GDM1 (cell line): ENCODE results near the gene ZMYND12.

Experiments used
- DNase-seq: peaks from one replicate; lab custom pipeline; 2025; lab: John Stamatoyannopoulos, UW

ZMYND12 gene

DNA sequence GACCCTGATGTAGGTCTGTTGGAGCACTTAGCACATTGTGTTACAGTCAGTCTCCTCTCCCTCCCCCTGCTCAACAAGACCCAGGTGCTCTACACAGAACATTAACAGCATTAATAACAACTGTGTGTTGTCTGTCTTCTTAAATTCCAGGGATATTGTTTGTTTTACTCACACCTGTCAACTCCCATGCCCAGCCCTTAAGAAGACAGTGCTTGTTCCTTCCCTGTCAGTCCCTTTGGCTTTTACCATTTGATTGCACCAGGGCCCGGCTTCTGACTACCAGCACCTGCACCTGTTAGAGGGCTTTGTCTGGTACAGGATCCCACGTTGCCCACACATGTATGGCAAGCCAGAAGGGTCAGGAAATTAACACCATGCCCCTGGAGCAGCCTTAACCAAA lies 63.6 kb downstream of the ZMYND12 start:
- DNase-seq, result no peak

DNA sequence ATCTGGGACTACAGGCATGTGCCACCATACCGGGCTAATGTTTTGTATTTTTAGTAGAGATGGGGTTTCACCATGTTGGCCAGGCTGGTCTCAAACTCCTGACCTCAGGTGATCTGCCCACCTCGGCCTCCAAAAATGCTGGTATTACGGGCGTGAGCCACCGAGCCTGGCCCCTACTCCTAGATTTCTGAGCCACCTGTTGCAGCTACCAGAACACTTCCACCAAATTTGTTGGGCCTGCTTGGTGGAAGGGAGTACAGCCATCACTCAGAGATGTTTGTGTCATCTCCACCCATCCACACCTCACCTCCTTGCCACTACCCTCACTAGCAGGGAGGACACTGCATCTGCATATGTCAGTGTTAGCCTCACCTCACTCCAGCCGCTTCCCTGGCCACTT lies 69.8 kb downstream of the ZMYND12 start:
- DNase-seq, result no peak

DNA sequence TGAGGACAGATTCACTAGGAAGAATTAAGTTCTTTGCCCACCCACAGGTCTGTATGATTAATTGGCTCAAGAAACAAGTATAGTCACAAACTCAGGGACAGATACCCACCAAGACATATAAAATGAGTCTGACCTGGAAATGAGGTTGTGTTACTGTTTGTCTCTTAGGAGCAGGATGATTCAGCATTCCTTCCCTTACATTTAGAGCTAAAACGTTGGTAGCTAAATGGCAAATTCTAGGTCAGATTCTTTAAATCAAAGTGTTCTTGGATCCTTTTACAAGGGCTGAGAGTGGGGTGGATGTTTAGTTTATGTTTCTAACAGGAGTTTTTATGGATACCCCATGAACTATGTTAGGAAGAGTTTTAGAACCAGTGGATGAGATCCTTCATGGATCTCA lies 70.5 kb downstream of the ZMYND12 start:
- no peak for DNase-seq

DNA sequence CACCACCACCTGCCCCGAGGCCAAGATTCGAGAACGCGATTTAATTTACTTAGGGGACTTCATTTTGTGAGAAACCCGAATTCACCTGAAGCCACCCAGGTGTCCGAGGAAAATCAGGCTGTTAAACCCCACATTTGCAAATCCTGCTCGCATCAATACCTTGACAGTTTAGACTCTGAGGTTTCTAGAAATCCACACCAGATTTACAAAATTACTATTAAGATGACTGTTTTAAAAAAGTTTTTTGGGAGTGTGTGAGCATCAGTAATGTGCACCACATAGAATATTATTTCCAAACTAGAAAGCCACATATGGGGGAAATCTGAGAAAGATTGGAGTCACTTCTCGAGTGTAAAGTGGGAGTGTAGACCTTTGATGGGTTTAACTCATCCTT lies 74.5 kb downstream of the ZMYND12 start:
- DNase-seq, result no peak

DNA sequence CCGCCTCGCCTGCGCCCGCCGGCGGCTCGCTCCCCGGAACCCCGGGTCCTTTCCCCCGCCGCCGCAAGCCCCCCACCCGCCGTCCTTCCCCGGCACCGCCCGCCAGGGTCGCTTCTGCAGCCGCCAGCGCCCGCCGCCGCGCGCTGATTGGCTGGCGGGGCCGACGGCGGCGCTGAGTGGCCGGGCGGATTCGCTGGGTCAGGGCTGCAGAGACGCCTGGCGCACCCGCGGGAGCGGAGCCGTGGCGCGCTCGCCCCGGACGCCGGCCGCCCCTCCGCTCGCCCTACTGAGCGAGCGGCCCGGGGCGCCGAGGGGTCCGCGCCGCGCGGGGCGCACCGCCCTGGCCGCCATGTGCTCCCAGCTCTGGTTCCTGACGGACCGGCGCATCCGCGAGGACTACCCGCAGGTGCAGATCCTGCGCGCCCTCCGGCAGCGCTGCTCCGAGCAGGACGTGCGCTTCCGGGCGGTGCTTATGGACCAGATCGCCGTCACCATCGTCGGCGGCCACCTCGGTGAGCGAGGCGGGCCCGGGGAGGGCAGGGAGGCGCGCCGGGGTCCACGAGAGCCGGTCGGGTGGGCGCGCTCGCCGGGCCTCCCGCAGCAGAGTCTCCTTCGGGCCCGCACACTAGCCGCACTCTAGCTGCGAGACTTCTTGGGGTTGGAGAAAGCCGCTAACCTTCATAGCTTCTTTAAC lies 75.1 kb downstream of the ZMYND12 start, which contains the start of gene RIMKLA:
TSS of gene RIMKLA (plus strand) at position 207 of the 694 bp plus-strand sequence. CDS start at position 350, 143 bp downstream.
- DNase-seq, result peak; percentile 13
